Astrocyte of the spinal cord (primary cell): ENCODE results near the gene CLDN22.

Experiments used
- DNase-seq: peaks from one replicate; pipeline ENCODE4 v3.0.0; 2011; ENCODE audit warnings: low read depth, low spot score
- H3K4me3 ChIP-seq: 2 replicates; pipeline ENCODE4 v1.5.1; 2011; ENCODE audit warnings: low read depth, mild to moderate bottlenecking, low read length, moderate library complexity
- in situ Hi-C: cut with HindIII; loops from 2 replicates; pipeline ENCODE4 v1.10.0; 2017; ENCODE audit warnings: low sequenced_read_pairs
- TF ChIP-seq, protein P1 (sequence below): IDR thresholded peaks from 2 replicates; pipeline ENCODE4 v1.5.1; 2012; ENCODE audit warnings: low read depth, mild to moderate bottlenecking, low read length, inconsistent platforms

CLDN22 gene

GRCh38 chr4:183312841-183313240, 7.2 kb downstream of the CLDN22 start:
- H3K4me3 ChIP-seq = no peak overlapping the region
- no peak for DNase-seq
- TF ChIP-seq, protein P1, sequence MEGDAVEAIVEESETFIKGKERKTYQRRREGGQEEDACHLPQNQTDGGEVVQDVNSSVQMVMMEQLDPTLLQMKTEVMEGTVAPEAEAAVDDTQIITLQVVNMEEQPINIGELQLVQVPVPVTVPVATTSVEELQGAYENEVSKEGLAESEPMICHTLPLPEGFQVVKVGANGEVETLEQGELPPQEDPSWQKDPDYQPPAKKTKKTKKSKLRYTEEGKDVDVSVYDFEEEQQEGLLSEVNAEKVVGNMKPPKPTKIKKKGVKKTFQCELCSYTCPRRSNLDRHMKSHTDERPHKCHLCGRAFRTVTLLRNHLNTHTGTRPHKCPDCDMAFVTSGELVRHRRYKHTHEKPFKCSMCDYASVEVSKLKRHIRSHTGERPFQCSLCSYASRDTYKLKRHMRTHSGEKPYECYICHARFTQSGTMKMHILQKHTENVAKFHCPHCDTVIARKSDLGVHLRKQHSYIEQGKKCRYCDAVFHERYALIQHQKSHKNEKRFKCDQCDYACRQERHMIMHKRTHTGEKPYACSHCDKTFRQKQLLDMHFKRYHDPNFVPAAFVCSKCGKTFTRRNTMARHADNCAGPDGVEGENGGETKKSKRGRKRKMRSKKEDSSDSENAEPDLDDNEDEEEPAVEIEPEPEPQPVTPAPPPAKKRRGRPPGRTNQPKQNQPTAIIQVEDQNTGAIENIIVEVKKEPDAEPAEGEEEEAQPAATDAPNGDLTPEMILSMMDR = no peak
- in situ Hi-C loops = no loop called here

DNA sequence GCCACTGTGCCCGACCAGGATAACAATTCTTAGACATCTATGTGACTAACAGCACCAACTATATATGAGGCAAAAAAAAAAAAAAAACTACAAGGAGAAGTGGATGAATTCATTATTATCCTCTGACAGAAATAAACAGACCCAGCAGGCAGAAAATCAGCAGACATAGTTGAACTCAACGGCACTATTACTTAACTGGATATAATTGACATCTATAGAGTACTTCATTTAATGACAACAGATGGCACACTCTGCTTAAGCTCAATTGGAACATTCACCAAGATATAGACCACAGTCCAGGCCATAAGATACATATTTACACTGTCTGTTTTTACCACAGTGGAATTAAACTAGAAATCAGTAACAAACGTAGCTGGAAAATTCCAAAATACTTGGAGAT, 13.3 kb downstream of the CLDN22 start:
- TF ChIP-seq, protein P1 = no peak
- in situ Hi-C loops = no loop called here

GRCh38 chr4:183304538-183304937, 15.5 kb downstream of the CLDN22 start:
- H3K4me3 ChIP-seq = no peak overlapping the region
- in situ Hi-C loops = no loop called here
- TF ChIP-seq, protein P1 = no peak
- DNase-seq = no peak

More for the DNA sequence above, 13.3 kb downstream of the CLDN22 start:
- no peak overlapping the region for H3K4me3 ChIP-seq
- no peak for DNase-seq

DNA sequence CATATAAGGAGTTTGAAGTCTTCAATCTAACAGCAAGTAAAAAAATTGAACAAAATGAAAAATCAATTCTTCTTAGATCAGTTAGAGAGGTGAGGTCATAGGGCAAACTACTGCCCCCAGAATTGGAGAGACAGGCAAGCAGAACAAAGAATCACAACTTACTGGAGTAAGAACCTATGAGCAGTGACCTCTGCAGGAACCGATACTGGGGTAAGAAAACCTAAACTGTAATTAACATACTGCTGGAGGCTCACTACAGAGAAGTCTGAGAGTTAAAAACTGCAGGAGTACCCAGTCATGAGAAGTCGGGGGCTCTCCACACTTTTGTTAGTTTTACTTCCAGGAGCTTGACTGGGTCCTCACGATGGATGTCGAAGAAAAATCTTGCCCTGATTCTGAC, 16.0 kb downstream of the CLDN22 start:
- TF ChIP-seq, protein P1 = no peak
- in situ Hi-C loops = no loop called here
- H3K4me3 ChIP-seq = no peak overlapping the region
- no peak for DNase-seq

- no peak for DNase-seq
- in situ Hi-C loops = no loop called here
- TF ChIP-seq, protein P1 = no peak
- no peak overlapping the region for H3K4me3 ChIP-seq
Observed at GRCh38 chr4:183303301-183303700, 16.8 kb downstream of the CLDN22 start.

GRCh38 chr4:183300655-183301054, 19.4 kb downstream of the CLDN22 start:
- TF ChIP-seq, protein P1 = no peak
- H3K4me3 ChIP-seq = no peak overlapping the region
- in situ Hi-C loops = no loop called here
- peak; percentile 9 for DNase-seq

GRCh38 chr4:183300070-183300469, 20.0 kb downstream of the CLDN22 start:
- TF ChIP-seq, protein P1 = no peak
- in situ Hi-C loops = no loop called here
- no peak overlapping the region for H3K4me3 ChIP-seq
- DNase-seq = peak; percentile 16
